NOMO-1 (cell line): ENCODE measurements around the gene SLC35F6.
"Not testable (repeated sequence)": the region's sequence is repeated elsewhere in the genome, so short reads cannot be mapped to it uniquely, and the experiment has no call there.

Experiments
- DNase-seq, 2 experiments: peaks; one replicate each; lab custom pipeline; 2025; ENCODE audit not compliant: unreplicated experiment in 2 of 2; lab: John Stamatoyannopoulos, UW

The SLC35F6 gene

DNA sequence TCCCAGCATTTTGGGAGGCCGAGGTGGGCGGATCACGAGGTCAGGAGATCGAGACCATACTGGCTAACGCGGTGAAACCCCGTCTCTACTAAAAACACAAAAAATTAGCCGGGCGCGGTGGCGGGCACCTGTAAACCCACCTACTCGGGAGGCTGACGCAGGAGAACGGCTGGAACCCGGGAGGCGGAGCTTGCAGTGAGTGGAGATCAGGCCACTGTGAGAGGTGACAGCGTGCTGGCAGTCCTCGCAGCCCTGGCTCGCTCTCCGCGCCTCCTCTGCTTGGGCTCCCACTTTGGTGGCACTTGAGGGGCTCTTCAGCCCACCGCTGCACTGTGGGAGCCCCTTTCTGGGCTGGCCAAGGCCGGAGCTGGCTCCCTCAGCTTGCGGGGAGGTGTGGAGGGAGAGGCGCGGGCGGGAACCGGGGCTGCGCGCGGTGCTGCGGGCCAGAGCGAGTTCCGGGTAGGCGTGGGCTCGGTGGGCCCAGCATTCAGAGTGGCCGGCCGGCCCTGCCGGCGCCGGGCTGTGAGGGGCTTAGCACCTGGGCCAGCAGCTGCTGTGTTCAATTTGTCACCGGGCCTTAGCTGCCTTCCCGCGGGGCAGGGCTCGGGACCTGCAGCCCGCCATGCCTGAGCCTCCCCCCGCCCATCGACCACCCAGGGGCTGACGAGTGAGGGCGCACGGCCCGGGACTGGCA is 50.1 kb downstream of the SLC35F6 start:
- not testable (repeated sequence) for DNase-seq

GRCh38 chr2:26816893-26817292 is 52.8 kb downstream of the SLC35F6 start:
- DNase-seq, result peak in 1 of 2 experiments; percentile 7

- DNase-seq, result no peak
Measured at GRCh38 chr2:26818255-26818654, 54.2 kb downstream of the SLC35F6 start.

GRCh38 chr2:26818972-26819371 is 54.9 kb downstream of the SLC35F6 start:
- no peak for DNase-seq

DNA sequence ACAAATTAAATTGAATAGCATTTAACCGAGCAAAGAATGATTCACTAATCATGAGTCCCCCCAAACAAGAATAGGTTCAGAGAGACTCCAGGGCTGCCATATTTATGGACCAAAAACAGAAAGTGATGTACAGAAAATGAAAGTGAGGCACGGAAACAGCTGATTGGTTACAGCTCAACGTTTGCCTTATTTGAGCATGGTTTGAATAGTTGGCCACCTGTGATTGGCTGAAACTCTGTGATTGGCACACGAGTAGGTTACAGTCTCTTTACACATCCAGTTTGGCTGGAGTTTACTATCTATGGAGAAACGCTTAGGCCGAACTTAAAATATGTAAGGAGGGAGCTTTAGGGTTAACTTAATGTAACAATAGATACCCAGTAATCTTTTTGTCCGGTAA is 56.8 kb downstream of the SLC35F6 start:
- DNase-seq, result no peak

- DNase-seq, result peak in 1 of 2 experiments; percentile 6
Measured at GRCh38 chr2:26822877-26823276, 58.8 kb downstream of the SLC35F6 start.
